ENCODE data around the gene SLC10A7. TPM values are rescaled to one million over a fixed set of nuclear protein-coding genes. Genes with fewer than 3 reads are reported as not detected.

The SLC10A7 gene
- total and polyA plus RNA-seq, 2 experiments from 2014 or later, result 1.9 to 2.9 TPM

- DNase-seq (ENCODE audit: low read depth in 1 of 2, low spot score in 1 of 2), result peak; percentile 46 to 68
These were observed 179.0 kb downstream of the SLC10A7 start for GRCh38 chr4:146342600-146343192.

GRCh38 chr4:146340798-146341197 is 180.9 kb downstream of the SLC10A7 start:
- peak; percentile 5 to 39 for DNase-seq (ENCODE audit: low read depth in 1 of 2, low spot score in 1 of 2)
- no peaks in the 10 kb centered on the region for H3K27me3 ChIP-seq
- H3K4me1 ChIP-seq (ENCODE audit: low read depth), result no peaks in the 10 kb centered on the region
- no peak overlapping the region for H3K27ac ChIP-seq
- H3K36me3 ChIP-seq, result no peaks in the 10 kb centered on the region
- H3K9me3 ChIP-seq (ENCODE audit: low read depth), result no peaks in the 10 kb centered on the region
- H3K4me3 ChIP-seq, result no peak overlapping the region
- peak; percentile 43 for TF ChIP-seq CTCF (IDR thresholded peaks at IDR 0.05; ENCODE audit: low read depth, low read length)

More at GRCh38 chr4:146342600-146343192, 179.0 kb downstream of the SLC10A7 start:
- Histone ChIP-seq H3K27me3 (no peaks in the 10 kb centered on the region), H3K27ac (no peak overlapping the region), H3K36me3 (no peaks in the 10 kb centered on the region), H3K4me3 (no peak overlapping the region), H3K4me1 (ENCODE audit: low read depth) (no peaks in the 10 kb centered on the region), H3K9me3 (ENCODE audit: low read depth) (no peaks in the 10 kb centered on the region)
- peak; percentile 50 for TF ChIP-seq CTCF (IDR thresholded peaks at IDR 0.05; ENCODE audit: low read depth, low read length)

DNA sequence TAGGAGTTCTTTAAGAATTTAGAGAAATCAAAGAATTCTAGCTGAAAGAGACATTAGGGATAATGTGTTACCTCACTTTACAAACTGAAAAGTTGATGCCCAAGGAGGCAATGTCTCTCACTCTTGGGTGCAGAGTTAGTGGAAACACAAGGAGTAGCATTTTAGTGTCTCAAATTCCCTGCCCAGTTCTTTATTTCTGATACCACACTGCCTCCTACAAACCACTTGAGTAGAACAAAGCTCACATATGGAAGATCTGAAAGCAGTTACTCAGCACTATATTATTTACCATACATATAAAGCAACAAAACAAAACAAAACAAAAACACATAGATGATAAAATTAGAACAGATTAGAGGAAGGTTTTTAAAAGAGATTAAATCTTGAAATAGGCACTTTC is 183.2 kb downstream of the SLC10A7 start:
- no peak overlapping the region for H3K27ac ChIP-seq
- H3K4me1 ChIP-seq (ENCODE audit: low read depth), result no peaks in the 10 kb centered on the region
- H3K36me3 ChIP-seq, result no peaks in the 10 kb centered on the region
- peak in 1 of 2 donors; percentile 31 for DNase-seq (ENCODE audit: low read depth in 1 of 2, low spot score in 1 of 2)
- no peaks in the 10 kb centered on the region for H3K9me3 ChIP-seq (ENCODE audit: low read depth)
- TF ChIP-seq CTCF (IDR thresholded peaks at IDR 0.05; ENCODE audit: low read depth, low read length), result no peak
- no peaks in the 10 kb centered on the region for H3K27me3 ChIP-seq
- no peak overlapping the region for H3K4me3 ChIP-seq

DNA sequence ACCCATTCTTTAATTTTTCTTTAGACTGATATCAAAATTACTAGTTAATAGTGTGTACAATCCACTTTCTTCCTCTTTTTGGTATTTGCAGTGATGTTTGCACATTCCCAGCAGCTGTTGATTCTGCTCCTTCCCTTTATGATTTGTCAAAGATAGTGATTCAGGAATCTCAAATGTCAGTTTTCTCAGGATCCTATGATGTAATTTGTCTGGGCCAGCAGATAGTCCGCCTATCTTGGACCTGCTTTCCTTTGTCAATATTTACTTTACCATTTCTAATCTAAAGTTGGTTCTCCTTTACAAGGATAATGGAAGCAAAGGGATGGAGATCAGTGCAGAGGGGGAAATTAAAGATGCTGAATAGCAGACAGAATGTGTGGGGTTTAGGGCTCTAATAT is 185.3 kb downstream of the SLC10A7 start:
- Histone ChIP-seq H3K4me3 (no peak overlapping the region), H3K27ac (no peak overlapping the region), H3K27me3 (no peaks in the 10 kb centered on the region), H3K9me3 (ENCODE audit: low read depth) (no peaks in the 10 kb centered on the region), H3K36me3 (no peaks in the 10 kb centered on the region), H3K4me1 (ENCODE audit: low read depth) (no peaks in the 10 kb centered on the region)
- TF ChIP-seq CTCF (IDR thresholded peaks at IDR 0.05; ENCODE audit: low read depth, low read length), result no peak
- DNase-seq (ENCODE audit: low read depth in 1 of 2, low spot score in 1 of 2), result no peak

GRCh38 chr4:146335763-146336409 is 185.9 kb downstream of the SLC10A7 start:
- no peaks in the 10 kb centered on the region for H3K9me3 ChIP-seq (ENCODE audit: low read depth)
- no peaks in the 10 kb centered on the region for H3K27me3 ChIP-seq
- TF ChIP-seq CTCF (IDR thresholded peaks at IDR 0.05; ENCODE audit: low read depth, low read length), result no peak
- DNase-seq (ENCODE audit: low read depth in 1 of 2, low spot score in 1 of 2), result no peak
- no peaks in the 10 kb centered on the region for H3K36me3 ChIP-seq
- H3K4me3 ChIP-seq, result no peak overlapping the region
- H3K4me1 ChIP-seq (ENCODE audit: low read depth), result no peaks in the 10 kb centered on the region
- H3K27ac ChIP-seq, result no peak overlapping the region

Data from cardiac muscle cell (in vitro differentiated cells and primary cell).